HG03558 (cell line): ENCODE data around the gene FAM20A.

Experiments used
- ATAC-seq: cut with Tn5 transposase; IDR thresholded peaks from one replicate; pipeline ENCODE4 v1.9.1; 2021; ENCODE audit warnings: moderate number of reproducible peaks; ENCODE audit not compliant: unreplicated experiment; ENCODE audit errors: extremely low read depth

FAM20A gene

DNA sequence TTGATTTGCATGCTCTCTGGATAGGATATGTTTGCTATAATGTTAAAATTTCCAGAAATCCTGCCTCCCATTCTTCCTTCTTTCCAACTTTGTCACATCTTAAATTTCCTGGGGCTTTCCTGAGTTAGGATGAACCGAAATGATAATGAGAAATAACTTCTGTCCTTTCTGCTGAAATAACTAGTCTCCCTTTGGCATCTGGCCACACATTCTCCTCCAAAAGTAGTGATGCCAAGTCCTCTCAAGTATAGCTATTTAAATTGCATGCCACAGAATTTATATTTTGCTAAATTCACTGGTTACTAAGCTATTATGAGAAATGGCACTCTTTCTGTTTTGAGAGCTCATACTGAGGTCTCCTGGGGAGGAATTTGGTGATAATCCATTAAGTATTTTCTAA lies 30.6 kb downstream of the FAM20A start:
- ATAC-seq, result no peak

DNA sequence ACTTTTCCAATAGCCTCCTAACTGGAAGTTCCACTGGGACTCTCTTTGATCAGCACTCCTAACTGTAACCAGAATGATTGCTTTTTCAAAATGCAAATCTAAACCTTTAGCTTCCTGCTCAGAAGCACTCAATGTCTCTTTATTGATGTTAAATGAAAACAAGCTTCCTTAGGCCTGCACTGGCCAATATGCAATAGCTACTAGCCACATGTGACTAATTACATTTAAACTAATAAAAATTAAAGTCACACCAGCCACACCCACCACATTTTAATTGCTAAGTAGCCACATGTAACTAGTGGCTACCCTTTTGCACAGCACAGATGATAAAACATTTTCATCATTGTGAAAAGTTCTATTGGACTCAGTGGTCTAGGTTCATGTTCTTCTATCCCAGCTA lies 31.8 kb downstream of the FAM20A start:
- ATAC-seq, result no peak

DNA sequence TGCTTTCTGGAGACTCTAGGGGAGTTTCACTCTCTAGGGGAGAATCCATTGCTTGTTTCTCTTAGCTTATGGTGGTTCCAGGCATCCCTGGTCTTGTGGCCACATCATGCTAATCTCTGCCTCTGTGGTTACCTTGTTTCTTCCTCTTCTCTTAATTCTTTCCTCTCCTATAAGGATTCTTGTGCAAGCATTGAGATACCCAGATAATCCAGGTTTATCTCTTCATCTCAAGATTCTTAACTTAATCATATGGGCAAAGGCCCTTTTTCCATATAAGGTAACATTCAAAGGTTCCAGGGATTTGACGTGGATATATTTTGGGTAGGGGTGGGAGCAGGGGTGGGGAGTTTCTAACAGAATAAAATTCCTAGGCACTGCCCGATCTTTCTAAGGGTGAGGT lies 32.6 kb downstream of the FAM20A start:
- ATAC-seq, result no peak

DNA sequence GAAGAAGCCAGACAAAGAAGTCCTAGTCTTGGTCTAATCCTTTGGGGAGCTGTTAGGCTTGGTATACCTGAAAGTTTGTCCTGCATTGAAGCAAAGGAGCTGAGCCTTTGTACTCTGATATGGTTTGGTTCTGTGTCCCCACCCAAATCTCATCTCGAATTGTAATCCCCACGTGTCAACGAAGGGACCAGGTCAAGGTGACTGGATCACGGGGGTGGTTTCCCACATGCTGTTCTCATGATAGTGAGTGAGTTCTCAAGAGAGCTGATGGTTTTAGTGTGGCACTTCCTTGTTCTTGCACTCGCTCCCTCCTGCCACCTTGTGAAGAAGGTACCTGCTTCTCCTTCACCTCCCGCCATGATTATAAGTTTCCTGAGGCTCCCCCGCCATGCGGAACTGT lies 33.6 kb downstream of the FAM20A start:
- ATAC-seq, result no peak

DNA sequence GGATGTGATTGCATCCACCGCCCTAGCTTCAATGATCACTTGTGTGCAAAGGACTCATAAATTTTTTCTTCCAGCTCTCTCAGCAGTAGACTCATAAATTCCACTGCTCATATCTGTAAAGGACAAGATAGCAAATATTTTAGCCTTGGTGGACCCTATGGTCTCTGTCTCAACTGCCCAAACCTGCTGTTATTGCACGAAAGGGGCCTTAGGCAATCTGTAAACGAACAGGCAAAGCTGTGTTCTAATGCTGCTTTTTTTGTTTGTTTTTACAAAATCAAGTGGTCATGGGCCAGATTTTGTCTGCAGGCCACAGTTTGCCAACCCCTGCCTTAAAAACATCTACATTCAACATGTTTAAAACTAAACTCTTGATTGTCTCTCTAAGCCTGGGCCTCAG lies 34.1 kb downstream of the FAM20A start:
- no peak for ATAC-seq

DNA sequence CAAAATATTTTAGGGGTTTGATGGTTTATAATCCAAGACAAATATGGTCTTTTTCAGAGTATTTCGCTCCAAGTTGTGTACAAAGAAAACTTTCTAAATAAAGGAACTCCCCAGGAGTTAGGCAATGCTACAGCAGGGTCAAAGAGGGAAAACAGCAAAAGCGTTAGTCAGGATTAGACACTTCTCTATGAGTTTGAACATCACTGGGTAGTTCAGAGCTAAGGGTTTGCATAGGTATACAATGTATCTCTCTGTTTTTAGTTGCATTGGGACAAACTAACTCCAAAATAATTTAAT lies 34.8 kb downstream of the FAM20A start:
- ATAC-seq, result no peak

DNA sequence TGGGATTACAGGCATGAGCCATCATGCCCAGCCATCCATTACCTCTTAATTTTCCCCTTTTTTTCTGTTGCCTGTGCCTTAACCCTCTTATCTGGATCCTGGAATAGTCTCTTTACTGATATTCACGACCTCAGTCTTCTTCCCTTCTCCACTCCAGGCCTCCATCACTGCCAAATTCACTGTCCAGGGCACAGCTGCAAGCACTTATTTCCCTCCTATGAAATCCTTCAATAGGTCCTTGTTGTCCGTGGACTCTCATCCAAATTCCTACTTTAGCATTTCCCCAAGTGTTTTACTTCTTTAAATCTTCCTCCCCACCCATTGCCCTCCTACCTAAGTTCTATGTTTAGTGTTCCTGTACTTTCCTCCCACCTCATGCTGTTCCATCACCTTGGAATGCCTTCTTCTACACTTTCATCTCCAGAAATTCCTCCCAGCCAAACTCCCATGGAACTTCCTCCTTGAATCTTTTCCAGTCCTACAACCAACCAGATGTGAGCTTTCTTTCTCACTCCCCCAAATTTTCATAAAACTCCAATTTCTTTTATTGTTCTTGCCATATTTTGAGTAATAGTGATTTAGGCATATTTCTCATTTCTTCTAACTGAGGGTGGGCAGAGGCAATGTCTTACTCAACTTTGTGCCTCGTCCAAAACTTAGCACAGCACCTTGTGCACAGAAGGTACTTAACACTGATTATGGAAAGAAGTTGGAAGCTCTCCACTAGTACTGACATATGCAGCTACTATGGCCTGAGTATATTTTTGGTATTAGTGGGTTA lies 35.3 kb downstream of the FAM20A start:
- ATAC-seq, result no peak

DNA sequence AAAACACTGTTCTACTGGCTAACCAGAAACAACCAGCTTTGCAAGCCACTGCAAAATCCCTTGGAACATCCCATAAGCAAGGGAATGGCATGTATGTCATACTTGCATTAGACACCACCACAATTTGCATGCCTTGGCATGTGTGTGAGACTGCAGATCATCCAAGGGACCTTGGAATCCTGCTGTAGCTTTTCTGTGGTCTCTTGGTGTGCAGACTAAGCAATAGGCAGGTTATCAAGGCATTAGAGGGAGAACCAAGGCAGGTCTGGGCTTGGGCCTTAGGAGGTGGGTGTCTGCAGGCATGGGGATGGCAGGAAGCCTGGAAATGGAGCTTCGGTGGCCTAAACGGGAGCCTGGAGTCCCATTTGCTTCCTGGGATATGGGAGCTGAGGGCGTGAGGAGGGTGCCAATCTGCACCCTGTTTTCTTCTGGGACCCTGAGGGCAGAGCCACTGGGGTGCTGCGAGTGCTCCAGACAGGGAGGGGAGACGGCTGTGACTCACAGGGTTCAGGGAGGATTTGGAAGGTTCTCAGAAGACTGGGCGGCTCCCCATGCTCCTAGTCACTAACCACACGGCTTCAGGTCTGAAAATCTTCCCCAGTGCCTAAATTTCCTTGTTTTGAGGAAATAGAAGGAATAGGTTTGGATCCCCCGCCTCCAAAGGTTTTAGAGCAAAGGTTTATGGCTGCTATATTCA lies 36.6 kb downstream of the FAM20A start:
- no peak for ATAC-seq

DNA sequence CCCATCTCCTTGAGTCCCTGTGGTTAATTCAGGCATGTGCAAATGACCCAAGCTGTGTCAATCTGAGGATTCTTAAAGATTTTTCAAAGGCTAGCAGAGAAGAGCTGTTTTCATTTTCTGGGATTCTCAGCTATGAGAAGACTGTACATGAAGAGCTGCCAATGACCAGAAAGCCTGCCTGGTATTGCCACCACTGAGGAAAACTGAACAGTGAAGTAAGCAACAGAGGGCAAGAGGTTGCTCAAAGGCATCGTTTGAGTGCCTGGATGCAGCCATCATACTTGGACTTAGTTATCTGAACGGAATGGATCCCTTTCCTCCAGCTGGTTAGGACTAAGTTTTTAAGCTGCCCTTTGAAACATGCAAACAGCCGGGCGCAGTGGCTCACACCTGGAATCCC lies 38.4 kb downstream of the FAM20A start:
- ATAC-seq, result no peak

DNA sequence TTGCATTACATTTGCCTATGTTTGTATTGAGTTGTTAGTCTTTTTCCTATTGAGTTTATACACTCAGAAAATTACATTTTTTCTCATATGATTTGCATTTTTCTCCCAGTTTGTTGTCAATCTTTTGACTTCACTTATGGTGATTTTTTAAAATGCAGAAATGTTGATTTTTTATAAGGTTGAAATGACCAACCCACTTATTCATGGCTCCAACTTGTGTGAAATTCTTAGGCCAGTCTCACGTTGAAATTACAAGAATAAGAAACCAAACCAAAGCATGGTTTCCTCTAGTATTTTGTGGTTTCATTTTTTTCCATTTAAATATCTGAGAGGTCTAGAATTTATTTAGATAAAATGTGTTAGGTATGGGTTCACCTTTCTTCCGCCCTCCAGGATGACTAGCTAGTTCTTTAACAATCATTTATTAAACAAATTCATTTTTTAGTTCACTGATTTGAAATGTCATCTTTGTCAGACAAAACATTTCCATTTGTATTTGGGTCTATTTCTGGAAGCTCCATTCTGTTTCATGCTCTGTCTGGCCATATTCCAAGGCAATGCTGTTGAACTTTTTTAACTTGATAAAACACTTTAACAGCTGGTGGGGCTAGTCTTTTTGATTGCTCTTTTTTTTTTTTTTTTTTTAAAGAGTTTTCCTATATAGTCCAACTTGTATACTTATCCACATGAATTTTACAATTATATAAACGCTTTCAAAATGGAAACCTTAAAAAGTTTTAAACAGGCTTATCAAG lies 40.0 kb downstream of the FAM20A start:
- ATAC-seq, result no peak

DNA sequence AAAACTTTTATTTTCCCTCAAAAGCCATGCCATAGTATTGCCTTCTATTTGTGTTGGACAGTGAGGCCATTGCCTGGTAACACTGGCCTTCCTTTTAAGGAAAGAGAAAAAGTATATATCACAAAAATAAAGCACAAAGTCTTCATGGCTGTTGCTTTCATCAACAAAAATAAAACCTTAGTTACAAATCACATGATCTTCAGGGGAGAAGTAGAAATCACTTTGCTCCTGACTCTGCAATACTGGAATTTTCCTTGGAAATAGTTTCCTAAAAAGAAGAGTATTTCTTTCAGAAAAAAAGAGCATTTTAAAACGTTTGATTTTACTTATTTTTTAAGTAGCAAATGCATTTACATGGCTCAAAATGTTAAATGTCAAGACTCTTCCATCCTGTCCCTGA lies 41.9 kb downstream of the FAM20A start:
- no peak for ATAC-seq

DNA sequence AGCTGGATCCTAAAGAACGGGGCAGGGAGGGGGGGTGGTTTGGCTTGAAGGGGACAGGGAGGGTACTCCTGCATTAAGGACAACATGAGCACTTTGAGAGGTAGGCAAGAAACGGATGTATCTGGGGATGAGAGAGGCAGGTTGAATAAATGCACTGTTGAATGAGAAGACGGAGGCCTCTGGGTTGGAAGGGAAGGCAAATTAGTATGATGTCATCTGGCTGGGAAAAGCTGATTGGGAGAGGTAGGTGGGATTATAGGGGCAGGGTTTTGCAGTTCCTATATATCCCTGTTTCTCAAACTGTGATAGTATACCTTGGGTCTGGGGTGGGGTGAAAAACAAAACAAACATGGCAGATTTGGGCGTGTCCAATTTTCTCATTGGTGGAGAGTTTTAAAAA lies 44.6 kb downstream of the FAM20A start:
- ATAC-seq, result no peak

DNA sequence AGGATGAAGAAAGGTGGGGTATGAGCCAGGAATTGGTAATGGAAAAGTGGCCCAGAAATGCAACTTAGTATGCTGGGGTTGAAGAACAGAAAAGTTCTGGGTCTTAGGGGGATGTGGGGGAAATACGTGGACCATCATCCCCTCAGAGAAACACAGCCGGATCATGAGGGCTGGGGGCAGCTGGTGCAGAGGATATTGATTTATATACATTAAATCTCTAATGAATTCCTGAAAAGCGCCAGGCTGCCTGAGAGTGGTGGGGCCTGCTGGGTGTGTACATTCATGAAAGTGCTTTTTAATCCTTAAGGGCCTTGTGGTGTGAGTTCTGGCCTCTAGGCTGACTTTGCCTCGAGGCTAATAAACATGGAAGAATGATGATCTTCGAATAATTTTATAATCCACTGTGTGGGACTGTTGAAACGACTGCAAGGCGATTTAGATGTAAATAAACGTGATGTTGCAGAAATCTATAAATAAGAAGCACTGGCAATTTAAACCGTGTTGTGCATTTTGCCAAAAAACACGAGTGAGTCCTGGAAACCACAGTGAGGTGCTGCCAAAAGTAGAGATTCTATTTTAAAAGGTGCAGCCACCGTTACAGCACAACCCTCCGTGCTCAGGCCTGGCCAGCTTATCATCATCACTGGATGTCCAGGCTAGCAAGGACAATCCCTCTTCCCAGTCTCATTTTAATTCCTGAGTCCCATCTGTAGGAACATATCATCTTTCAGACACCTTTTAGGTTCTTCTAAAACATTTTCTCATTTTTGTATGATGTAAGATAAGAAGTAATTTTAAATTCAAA lies 56.9 kb downstream of the FAM20A start:
- ATAC-seq, result no peak

DNA sequence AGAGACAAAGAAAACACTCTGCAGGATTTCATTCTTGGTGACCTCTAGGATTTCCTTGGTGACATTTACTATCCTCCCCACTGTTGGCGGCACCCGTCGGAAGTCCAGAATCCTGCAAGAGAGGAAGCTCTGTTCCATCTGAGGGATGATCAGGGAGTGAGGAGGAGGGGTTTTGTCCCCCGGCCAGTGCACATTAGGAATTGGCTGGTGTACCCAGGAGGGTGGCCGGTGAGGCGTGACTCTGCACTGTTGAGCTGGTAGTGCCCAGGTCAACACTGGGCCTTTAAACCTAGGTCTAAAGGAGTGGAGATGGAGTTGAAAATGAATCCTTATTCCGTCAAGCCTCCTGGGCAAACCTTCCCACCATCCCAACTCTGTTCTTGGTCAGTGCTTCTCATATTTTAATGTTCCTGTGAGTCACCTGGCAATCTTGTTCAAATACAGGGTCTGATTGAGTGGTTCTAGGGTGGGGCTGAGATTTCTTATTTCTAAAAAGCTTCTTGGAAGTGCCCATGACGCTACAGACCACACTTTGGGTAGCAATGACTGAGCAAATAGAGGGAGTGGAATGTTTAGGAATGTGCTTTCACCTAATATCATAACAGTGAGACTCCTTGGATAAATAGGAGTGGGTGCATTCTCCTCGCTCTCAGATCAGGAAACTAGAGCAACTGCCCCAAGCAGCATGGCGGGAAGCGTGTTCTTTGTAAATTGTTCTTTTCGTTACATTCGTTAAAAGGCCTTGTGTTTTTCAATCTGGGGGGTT lies 58.3 kb downstream of the FAM20A start:
- ATAC-seq, result no peak

DNA sequence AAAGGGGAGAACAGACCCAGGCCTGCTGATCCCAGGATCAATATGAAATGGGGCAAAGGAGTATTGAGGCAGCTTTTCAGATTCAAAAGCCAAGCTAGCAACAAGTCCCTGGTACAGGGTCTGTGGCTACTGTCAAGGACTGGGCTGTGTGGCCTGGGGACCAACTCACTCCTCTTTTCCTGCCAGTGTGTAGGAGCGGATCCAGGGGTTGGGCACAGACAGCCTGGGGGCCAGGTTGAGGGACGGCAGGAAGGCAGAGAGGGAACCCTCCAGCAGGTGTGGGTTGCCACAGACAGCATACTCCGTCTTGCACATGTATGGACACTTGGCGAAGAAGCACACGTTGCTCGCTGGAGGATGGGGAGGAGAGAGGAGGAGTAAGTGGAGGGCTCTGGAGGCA lies 59.4 kb downstream of the FAM20A start:
- ATAC-seq, result no peak

DNA sequence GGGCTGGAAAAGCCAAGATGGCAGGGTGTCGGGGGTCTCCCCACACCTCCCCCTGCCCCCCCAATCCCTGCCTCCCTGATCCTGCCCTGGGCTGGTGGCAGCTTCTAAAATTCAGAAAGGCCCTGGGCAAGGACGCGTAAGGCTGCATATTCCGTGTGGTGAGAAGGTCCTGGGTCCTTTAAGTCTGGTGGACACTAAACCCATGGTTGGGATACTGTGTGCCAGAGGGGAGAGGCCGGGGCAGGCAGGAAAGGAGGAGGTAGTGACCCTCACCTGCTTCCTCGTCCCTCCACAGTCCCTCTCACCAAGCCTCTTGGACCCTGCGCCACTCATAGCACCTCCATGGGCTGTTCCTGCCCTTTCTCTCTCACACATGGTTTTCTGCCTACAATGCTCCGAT lies 60.2 kb downstream of the FAM20A start:
- ATAC-seq, result no peak

DNA sequence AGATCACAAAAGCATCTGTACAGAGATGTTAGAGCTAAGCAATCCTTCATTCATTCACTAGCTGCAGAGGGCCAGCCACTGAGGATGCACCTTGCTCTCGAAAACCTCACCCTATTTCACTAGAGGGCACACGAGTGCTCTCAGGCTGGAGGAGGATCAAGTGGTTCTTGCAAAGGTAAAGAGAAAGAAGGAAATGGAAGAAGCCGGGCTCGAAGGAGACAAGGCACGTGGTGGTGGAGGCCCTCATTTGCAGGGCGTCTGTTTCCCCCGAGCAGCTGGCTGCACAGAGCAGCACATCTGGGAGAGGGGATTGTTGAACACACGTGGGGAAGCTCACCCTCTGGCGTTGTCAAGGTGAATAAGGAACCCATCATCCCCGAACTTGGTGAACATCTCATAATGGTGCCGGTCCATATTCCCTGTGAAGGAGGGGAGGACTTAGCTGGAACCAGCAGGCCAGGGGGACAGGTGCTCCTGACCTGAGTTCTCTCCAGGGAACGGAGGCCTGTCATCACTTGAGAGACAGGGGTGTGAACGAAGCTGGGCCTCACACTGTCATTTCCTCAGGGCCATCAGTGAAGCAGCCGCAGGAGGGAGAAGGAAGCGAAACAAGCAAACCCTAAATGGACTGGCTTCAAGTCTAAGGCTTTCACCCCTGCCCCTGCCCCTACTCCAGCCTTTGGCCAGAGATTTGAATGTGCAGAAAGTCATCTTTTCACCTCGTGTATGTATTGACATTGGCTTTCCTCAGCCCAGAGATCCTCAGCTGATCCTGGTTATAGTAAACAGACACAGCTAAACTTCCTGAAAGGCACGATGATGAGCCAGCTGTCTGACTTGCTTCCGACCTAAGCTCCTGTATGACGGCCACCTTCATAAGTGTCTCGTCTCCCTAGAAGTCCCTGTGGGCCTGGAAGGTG lies 61.4 kb downstream of the FAM20A start:
- no peak for ATAC-seq

DNA sequence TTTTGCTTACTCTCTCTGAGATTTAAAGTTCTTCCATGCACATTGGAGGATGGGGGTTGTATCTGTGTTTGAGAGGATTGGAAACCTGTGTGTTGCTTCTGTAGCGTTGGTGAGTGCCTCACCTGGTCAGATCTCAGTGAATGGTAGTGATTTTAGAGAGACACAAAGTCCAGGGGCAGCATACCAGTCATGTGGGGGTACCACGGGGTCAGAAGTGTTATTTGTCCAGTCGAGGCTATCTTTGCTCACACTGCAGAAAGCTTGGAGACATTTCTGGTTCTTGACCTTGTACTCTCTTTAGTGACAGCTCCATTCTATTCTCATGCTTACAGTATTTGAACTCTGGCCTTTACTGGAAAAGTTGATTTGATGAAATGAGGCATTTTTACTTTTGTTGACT lies 65.2 kb downstream of the FAM20A start:
- ATAC-seq, result no peak

DNA sequence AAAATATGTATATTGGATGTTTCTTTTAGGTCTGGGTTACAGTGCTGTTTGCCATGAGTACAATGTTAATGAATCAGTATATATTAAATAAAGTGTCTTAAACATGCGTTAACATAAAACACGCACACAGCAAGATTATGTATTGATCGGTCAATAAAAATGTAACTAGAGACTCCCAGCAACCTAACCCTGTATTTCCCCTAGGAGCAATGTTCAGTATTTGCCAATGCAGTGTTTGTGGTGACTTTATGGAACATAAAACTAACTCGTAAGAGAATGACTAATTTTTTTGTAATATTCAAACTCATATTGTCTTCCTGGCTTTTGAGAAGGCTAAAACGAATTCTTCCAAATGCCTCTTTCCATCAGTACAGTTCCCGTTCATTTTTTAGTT lies 66.5 kb downstream of the FAM20A start:
- no peak for ATAC-seq
